Common myeloid progenitor, CD34-positive (primary cell): ENCODE results near the gene CNOT11.
"Not testable (repeated sequence)": the region's sequence is repeated elsewhere in the genome, so short reads cannot be mapped to it uniquely, and the experiment has no call there.

ENCODE experiments used
- CTCF ChIA-PET: fragments of 350-600 bp; sonication (Branson Sonifier 250); formaldehyde crosslinking; loops from one replicate; lab custom pipeline; 2021; ENCODE audit warnings: antibody characterized with exemption; lab: Charles Lee
- POLR2A ChIA-PET: fragments of 350-600 bp; sonication (Branson Sonifier 250); formaldehyde crosslinking; loops from one replicate; lab custom pipeline; 2021; ENCODE audit warnings: antibody characterized with exemption; lab: Charles Lee
- DNase-seq, 3 donors: peaks; one replicate each; pipeline versions ENCODE4 v3.0.0 to v3.0.0-alpha.2; 2013
- H3K27ac ChIP-seq, 2 experiments: 1 replicate in 1 of 2; 2 replicates in 1 of 2; pipeline ENCODE4 v1.7.0; 2013; ENCODE audit warnings: inconsistent platforms in 2 of 2, low read length in 2 of 2, mild to moderate bottlenecking in 2 of 2, low read depth in 1 of 2, moderate library complexity in 1 of 2; ENCODE audit not compliant: severe bottlenecking in 2 of 2, insufficient read depth in 1 of 2, poor library complexity in 1 of 2
- H3K27me3 ChIP-seq, 5 experiments: replicated peaks in 2 of 5; 1 replicate in 3 of 5; 2 replicates in 2 of 5; pipeline versions ENCODE4 v1.6.1 to v1.7.0; 2013; ENCODE audit warnings: low read length in 4 of 5, mild to moderate bottlenecking in 2 of 5, moderate library complexity in 2 of 5, inconsistent platforms in 1 of 5; ENCODE audit not compliant: insufficient read depth in 5 of 5, control insufficient read depth in 4 of 5
- H3K36me3 ChIP-seq, 4 experiments: 1 replicate in 2 of 4; 2 replicates in 2 of 4; pipeline versions ENCODE4 v1.6.1 to v1.7.0; 2013; ENCODE audit warnings: low read length in 3 of 4, control low read depth in 1 of 4, mild to moderate bottlenecking in 1 of 4; ENCODE audit not compliant: control insufficient read depth in 4 of 4, insufficient read depth in 4 of 4
- H3K4me1 ChIP-seq, 4 experiments: 1 replicate in 3 of 4; 2 replicates in 1 of 4; pipeline versions ENCODE4 v1.6.1 to v1.7.1; 2013; ENCODE audit warnings: low read length in 3 of 4, mild to moderate bottlenecking in 3 of 4, control low read depth in 1 of 4, inconsistent platforms in 1 of 4, moderate library complexity in 1 of 4; ENCODE audit not compliant: control insufficient read depth in 4 of 4, insufficient read depth in 4 of 4; ENCODE audit errors: control extremely low read depth in 1 of 4
- H3K4me3 ChIP-seq, 7 experiments: 1 replicate in 4 of 7; 2 replicates in 3 of 7; pipeline versions ENCODE4 v1.5.1 to v1.7.0; 2013; ENCODE audit warnings: mild to moderate bottlenecking in 7 of 7, low read length in 6 of 7, moderate library complexity in 6 of 7, inconsistent platforms in 2 of 7, low read depth in 2 of 7, control low read depth in 1 of 7; ENCODE audit not compliant: insufficient read depth in 4 of 7, control insufficient read depth in 1 of 7; ENCODE audit errors: extremely low read depth in 1 of 7
- H3K9me3 ChIP-seq, 5 experiments: 1 replicate in 4 of 5; 2 replicates in 1 of 5; pipeline versions ENCODE4 v1.6.1 to v1.7.1; 2013; ENCODE audit warnings: low read length in 4 of 5, mild to moderate bottlenecking in 2 of 5, inconsistent platforms in 1 of 5, low read depth in 1 of 5, moderate library complexity in 1 of 5; ENCODE audit not compliant: control insufficient read depth in 4 of 5, insufficient read depth in 2 of 5; ENCODE audit errors: control extremely low read depth in 1 of 5
- WGBS: methylation state at CpG from one replicate; pipeline ENCODE4 v1.1.5; 2013; ENCODE audit not compliant: insufficient coverage; 5-methylcytosine and 5-hydroxymethylcytosine counted together

Gene CNOT11

DNA sequence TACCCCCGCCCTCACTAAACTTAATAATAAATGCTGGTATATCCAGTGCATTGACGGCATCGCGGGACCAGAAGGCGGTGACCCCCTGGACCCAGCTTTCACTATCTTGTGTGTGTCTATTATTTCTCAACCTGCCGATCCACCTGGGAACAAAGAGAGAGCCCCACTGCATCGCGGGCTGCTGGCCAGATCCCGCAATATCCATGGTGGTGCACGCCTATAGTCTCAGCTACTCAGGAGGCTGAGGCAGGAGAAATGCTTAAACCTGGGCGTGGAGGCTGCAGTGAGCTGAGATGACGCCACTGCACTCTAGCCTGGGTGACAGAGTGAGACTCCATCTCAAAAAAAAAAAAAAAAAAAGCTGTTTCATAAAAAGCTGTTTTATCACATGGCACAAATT, 7.8 kb upstream of the CNOT11 start:
- H3K36me3 ChIP-seq, DNase-seq, H3K4me1 ChIP-seq, H3K27ac ChIP-seq, H3K4me3 ChIP-seq, H3K9me3 ChIP-seq, H3K27me3 ChIP-seq: not testable (repeated sequence)
- ChIA-PET CTCF (interaction anchor here (0.6 to 1.4 kb wide), 4 partner anchors 9 to 27 kb away, joined by 3 to 5 read pairs (median 3); no protein-coding TSS in a partner anchor), POLR2A (interaction anchor here (0.6 kb wide), 2 partner anchors 13 to 43 kb away, joined by 4 to 5 read pairs; no protein-coding TSS in a partner anchor)
- WGBS, result 93% methylated on average over 4 of the region's 12 CpGs

DNA sequence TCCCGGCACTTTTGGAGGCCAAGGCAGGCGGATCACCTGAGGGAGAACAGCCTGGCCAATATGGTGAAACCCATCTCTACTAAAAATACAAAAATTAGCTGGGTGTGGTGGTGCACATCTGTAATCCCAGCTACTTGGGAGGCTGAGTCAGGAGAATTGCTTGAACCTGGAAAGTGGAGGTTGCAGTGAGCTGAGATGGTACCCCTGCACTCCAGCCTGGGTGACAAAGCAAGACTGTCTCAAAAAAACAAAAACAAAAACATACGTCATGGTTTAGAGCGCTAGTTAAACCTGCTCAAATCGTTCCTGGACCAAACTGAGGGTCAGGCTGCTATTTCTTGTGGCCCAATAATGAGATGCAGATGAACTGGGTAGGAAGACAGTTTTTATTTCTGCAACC, 7.2 kb upstream of the CNOT11 start:
- H3K27ac ChIP-seq, H3K36me3 ChIP-seq, DNase-seq, H3K4me3 ChIP-seq, H3K9me3 ChIP-seq, H3K27me3 ChIP-seq: not testable (repeated sequence)
- CTCF ChIA-PET, result interaction anchor here (0.6 to 1.6 kb wide), 6 partner anchors 9 to 28 kb away, joined by 3 to 5 read pairs (median 3); no protein-coding TSS in a partner anchor
- POLR2A ChIA-PET, result interaction anchor here (0.6 kb wide), 1 partner anchor 14 kb away, joined by 5 read pairs; no protein-coding TSS in a partner anchor
- 97% methylated on average over 3 of the region's 5 CpGs for WGBS
- peaks cover 0 to 11% (median 2%) of the 10 kb centered on the region in 4 experiments for H3K4me1 ChIP-seq

DNA sequence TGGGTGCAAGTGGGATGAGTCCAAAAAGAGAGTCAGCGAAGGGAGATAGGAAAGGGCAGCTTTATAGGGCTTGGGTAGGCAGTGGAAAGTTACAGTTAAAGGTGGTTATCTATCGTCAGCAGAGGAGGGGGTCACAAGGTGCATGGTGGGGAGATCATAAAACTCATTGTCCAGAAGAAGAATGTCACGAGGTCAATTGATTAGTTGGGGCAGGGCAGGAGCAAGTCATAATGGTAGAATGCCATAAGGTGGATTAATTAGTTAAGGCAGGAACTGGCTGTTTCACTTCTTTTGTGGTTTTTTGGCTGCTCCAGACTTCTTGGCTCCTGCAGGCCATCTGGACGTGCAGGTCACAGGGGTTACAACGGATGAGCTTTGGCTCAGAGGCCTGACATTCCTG, 3.9 kb upstream of the CNOT11 start:
- H3K36me3 ChIP-seq, DNase-seq, H3K27ac ChIP-seq, H3K27me3 ChIP-seq, POLR2A ChIA-PET, H3K4me3 ChIP-seq, H3K9me3 ChIP-seq: not testable (repeated sequence)
- CTCF ChIA-PET, result interaction anchor here (0.8 to 2.2 kb wide), 4 partner anchors 9 to 161 kb away, joined by 3 to 5 read pairs (median 3); no protein-coding TSS in a partner anchor
- H3K4me1 ChIP-seq, result peaks cover 5 to 23% (median 11%) of the 10 kb centered on the region in 4 experiments
- 93% methylated on average over 2 of the region's 5 CpGs for WGBS

DNA sequence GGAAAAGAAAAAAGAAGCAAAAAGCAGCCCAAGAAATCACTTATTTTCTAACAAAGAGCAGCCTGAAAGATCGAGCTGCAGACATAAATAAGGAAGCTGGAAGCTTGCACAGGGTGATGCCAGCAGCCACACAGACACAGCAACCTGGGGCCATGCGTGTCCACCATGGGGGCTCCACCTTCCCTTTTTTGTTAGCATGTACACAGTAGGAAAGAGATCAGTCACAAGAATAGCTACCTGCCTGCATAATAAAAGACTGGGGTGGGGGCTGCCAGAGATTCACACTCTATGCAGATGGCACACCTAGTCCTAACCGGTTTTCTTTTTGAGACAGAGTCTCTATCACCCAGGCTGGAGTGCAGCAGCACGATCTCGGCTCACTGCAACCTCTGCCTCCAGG, 2.9 kb upstream of the CNOT11 start:
- peak in 2 of 3 donors; percentile 23 to 43 for DNase-seq
- peaks cover 0 to 3% (median 0%) of the 10 kb centered on the region in 4 experiments for H3K36me3 ChIP-seq
- no peak overlapping the region for H3K27ac ChIP-seq
- ChIA-PET CTCF (interaction anchor here (0.8 to 1.5 kb wide), 4 partner anchors 16 to 160 kb away, joined by 3 read pairs; no protein-coding TSS in a partner anchor), POLR2A (no interaction called here)
- no peaks in the 10 kb centered on the region for H3K27me3 ChIP-seq
- H3K4me3 ChIP-seq, result no peak overlapping the region
- peaks cover 12 to 33% (median 20%) of the 10 kb centered on the region in 4 experiments for H3K4me1 ChIP-seq
- H3K9me3 ChIP-seq, result no peaks in the 10 kb centered on the region
- 83% methylated on average over 5 of the region's 5 CpGs for WGBS

DNA sequence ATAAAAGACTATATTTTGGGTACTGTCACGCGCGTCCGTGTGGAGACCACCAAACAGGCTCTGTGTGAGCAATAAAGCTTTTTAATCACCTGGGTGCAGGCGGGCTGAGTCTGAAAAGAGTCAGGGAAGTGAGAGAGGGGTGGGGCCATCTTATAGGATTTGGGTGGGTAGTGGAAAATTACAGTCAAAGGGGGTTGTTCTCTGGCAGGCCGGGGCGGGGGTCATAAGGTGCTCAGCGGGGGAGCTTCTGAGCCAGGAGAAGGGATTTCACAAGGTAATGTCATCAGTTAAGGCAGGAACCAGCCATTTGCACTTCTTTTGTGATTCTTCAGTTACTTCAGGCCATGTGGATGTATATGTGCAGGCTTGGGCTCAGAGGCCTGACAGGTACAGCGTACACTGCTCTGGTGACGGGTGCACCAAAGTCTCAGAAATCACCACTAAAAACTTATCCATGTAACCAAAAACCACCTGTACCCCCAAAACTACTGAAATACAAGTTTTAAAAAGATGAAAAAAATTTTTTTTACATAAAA, 1.4 kb upstream of the CNOT11 start:
- H3K4me1 ChIP-seq, result peaks cover 14 to 42% (median 21%) of the 10 kb centered on the region in 4 experiments
- H3K36me3 ChIP-seq, H3K27ac ChIP-seq, DNase-seq, H3K9me3 ChIP-seq, H3K27me3 ChIP-seq, H3K4me3 ChIP-seq, POLR2A ChIA-PET: not testable (repeated sequence)
- CTCF ChIA-PET, result interaction anchor here (0.8 to 1.5 kb wide), 8 partner anchors 10 to 236 kb away, joined by 3 to 7 read pairs (median 4); no protein-coding TSS in a partner anchor
- WGBS, result 97% methylated on average over 6 of the region's 10 CpGs

DNA sequence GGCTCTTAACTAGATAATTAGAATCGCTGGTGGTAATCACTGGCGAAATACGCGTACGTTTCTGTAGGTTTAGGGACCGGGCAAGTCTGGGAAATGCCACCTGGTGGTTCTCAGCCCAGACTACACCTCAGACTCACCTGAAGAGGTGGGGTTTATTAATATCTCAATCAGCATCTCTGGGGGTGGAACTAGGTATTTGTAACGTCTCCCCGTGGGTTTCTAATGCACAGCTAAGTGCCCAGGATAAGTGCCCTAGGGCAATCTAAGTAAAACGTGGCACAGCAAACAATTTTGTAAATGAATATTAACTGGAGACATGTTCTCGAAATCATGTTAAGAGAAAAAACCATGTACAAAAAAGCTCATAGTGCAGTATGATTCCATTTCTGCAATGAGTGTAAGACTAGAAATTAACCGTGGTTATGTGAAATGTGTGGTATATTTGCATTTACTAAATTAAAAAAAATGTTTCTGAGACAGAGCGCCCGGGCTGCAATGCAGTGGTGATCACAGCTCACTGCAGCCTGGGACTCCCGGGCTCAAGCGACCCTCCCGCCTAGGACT, 760 bp upstream of the CNOT11 start:
- Histone ChIP-seq H3K4me1 (peaks cover 14 to 42% (median 21%) of the 10 kb centered on the region in 4 experiments), H3K27me3 (no peaks in the 10 kb centered on the region), H3K36me3 (peaks cover 0 to 8% (median 1%) of the 10 kb centered on the region in 4 experiments), H3K4me3 (peak overlapping the region in 6 of 7 experiments; percentile 55 to 97 (median 90)), H3K9me3 (no peaks in the 10 kb centered on the region), H3K27ac (peak overlapping the region in 1 of 2 experiments; percentile 77)
- CTCF ChIA-PET, result interaction anchor here (0.8 to 2.0 kb wide), 11 partner anchors 12 to 249 kb away, joined by 3 to 7 read pairs (median 4); partner anchors contain the start of gene RPL31
- 10% methylated on average over 8 of the region's 16 CpGs for WGBS
- peak; percentile 28 to 39 (median 38) for DNase-seq
- POLR2A ChIA-PET, result interaction anchor here (0.9 kb wide), 1 partner anchor 57 kb away, joined by 5 read pairs; the partner anchor contains the start of gene RNF149
